Body of pancreas (tissue), 4 donors: ENCODE data around the gene TSSK1B. TPM values are rescaled to one million over a fixed set of nuclear protein-coding genes. Genes with fewer than 3 reads are reported as not detected.

ENCODE experiments used
- ATAC-seq: fragments of 150-250 bp; one replicate; pipeline ENCODE4 v1.9.1; 2016
- DNase-seq, 4 donors: peaks; one replicate each; pipeline ENCODE4 v3.0.0-alpha.2; 2019
- H3K27ac ChIP-seq, 4 donors: fragments of 200-600 bp; sonication (generic); 1 replicate in 3 of 4; 2 replicates in 1 of 4; pipeline versions ENCODE4 v1.5.1 to v1.6.1; 2016 to 2019; ENCODE audit warnings: mild to moderate bottlenecking in 1 of 4, mixed read lengths in 1 of 4, moderate library complexity in 1 of 4
- H3K27me3 ChIP-seq, 2 donors: fragments of 200-600 bp; sonication (generic); one replicate each; pipeline ENCODE4 v1.6.0; 2016; ENCODE audit warnings: mild to moderate bottlenecking in 1 of 2
- H3K36me3 ChIP-seq, 2 donors: fragments of 200-600 bp; sonication (generic); replicated peaks in 1 of 2; 2 replicates each; pipeline ENCODE4 v1.5.1; 2016; ENCODE audit warnings: low read depth in 2 of 2; ENCODE audit not compliant: insufficient read depth in 1 of 2
- H3K4me1 ChIP-seq: fragments of 200-600 bp; sonication (generic); one replicate; pipeline ENCODE4 v1.6.0; 2016
- H3K4me3 ChIP-seq, 2 donors: fragments of 200-600 bp; sonication (generic); 1 replicate in 1 of 2; 2 replicates in 1 of 2; pipeline ENCODE4 v1.5.1; 2016 to 2019
- H3K9me3 ChIP-seq, 3 donors: fragments of 200-600 bp; sonication (generic); 1 replicate in 2 of 3; 2 replicates in 1 of 3; pipeline ENCODE4 v1.5.1; 2016
- POLR2A ChIP-seq, 3 donors: fragments of 450-650 bp; IDR thresholded peaks; one replicate each; pipeline ENCODE4 v1.6.1; 2016; ENCODE audit warnings: antibody characterized with exemption in 3 of 3, mild to moderate bottlenecking in 2 of 3
- WGBS, 2 donors: methylation state at CpG; one replicate each; pipeline ENCODE4 v1.1.5; 2017; 5-methylcytosine and 5-hydroxymethylcytosine counted together
- intact Hi-C: fragments of 100-400 bp; cut with DNase I; formaldehyde crosslinking; loops from one replicate; pipeline ENCODE4 v1.15.1; 2023
- total RNA-seq, 2 donors: library from RNA; depleted of rRNA; stranded (reverse); fragments of >200 nt; gene quantifications; one replicate each; pipeline ENCODE4 v1.1.0, GENCODE V29; 2016
- TF ChIP-seq, protein P1 (sequence below), 7 experiments: fragments of 450-650 bp in 4 of 7; fragments of 200-600 bp in 3 of 7; sonication (generic) in 3 of 7; IDR thresholded peaks; one replicate each; pipeline ENCODE4 v1.5.1; 2016 to 2019; ENCODE audit warnings: antibody characterized with exemption in 7 of 7

Gene TSSK1B
- total RNA-seq, 2 donors from 2014 or later = not detected

DNA sequence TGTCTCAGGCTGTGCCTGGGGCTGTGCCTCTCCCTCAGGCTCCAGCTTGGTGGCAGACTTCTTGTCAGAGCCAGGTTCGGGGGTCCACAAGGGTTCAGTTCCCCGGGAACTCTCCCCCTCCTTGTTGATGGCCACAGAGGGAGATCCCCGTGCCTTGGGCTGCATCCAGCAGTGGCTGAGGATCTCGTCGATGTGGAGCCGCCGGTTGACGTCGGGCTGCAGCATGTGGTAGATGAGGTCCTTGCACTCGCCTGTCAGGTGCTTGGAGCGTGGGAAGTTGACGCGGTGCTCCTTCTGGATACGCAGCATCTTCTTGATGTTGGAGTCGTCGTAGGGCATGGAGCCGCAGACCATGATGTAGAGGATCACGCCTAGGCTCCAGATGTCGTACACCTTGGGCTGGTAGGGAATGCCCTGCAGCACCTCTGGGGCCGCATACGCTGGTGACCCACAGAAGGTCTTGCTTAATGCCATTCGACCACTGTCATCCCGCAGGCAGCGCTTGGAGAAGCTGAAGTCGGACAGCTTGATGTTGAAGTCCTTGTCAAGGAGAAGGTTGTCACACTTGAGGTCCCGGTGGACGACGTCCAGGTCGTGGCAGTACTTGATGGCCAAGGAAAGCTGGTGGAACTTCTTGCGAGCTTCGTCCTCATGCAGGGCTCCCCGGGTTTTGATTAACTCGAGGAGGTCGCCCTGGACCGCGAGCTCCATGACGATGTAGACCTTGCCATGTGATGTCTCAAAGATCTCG is 752 bp downstream of the TSSK1B start:
- intact Hi-C loops = no loop called here
- H3K4me1 ChIP-seq = no peaks in the 10 kb centered on the region
- TF ChIP-seq, protein P1, sequence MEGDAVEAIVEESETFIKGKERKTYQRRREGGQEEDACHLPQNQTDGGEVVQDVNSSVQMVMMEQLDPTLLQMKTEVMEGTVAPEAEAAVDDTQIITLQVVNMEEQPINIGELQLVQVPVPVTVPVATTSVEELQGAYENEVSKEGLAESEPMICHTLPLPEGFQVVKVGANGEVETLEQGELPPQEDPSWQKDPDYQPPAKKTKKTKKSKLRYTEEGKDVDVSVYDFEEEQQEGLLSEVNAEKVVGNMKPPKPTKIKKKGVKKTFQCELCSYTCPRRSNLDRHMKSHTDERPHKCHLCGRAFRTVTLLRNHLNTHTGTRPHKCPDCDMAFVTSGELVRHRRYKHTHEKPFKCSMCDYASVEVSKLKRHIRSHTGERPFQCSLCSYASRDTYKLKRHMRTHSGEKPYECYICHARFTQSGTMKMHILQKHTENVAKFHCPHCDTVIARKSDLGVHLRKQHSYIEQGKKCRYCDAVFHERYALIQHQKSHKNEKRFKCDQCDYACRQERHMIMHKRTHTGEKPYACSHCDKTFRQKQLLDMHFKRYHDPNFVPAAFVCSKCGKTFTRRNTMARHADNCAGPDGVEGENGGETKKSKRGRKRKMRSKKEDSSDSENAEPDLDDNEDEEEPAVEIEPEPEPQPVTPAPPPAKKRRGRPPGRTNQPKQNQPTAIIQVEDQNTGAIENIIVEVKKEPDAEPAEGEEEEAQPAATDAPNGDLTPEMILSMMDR (IDR thresholded peaks at IDR 0.05) = no peak
- TF ChIP-seq POLR2A (IDR thresholded peaks at IDR 0.05) = no peak
- H3K27me3 ChIP-seq = no peaks in the 10 kb centered on the region
- no peak overlapping the region for H3K4me3 ChIP-seq
- ATAC-seq = no peak
- no peaks in the 10 kb centered on the region for H3K36me3 ChIP-seq
- WGBS, 2 donors = 91 to 92% methylated on average over 26 to 37 of the region's 38 CpGs
- no peak overlapping the region for H3K27ac ChIP-seq
- DNase-seq = no peak
- no peaks in the 10 kb centered on the region for H3K9me3 ChIP-seq

DNA sequence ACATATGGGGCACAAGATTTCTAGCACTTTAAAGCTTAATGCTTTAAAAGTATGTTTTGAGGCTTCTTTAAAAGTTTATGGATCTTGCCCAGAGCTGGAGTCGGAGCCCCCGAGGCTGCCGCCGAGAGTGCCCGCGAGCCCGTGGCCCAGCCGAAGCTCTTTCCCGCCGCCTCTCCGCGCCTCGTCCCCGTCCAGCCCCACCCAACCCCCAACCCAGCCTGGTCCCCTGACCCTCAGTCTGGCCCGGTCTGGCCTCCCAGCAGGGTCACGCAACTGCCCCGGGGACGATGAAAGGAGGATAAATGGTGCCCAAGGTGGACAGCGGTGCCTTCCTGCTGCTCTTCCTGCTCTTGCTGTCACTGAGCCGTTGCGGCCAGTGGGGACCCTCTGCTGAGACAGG is 1.7 kb downstream of the TSSK1B start:
- DNase-seq = no peak
- Histone ChIP-seq H3K36me3 (no peaks in the 10 kb centered on the region), H3K4me3 (no peak overlapping the region), H3K27ac (no peak overlapping the region), H3K4me1 (no peaks in the 10 kb centered on the region), H3K27me3 (no peaks in the 10 kb centered on the region), H3K9me3 (no peaks in the 10 kb centered on the region)
- WGBS, 2 donors = 85 to 95% methylated on average over 4 to 17 of the region's 21 CpGs
- no peak for ATAC-seq
- intact Hi-C loops = no loop called here
- TF ChIP-seq POLR2A (IDR thresholded peaks at IDR 0.05) = no peak
- TF ChIP-seq, protein P1 (IDR thresholded peaks at IDR 0.05) = no peak

DNA sequence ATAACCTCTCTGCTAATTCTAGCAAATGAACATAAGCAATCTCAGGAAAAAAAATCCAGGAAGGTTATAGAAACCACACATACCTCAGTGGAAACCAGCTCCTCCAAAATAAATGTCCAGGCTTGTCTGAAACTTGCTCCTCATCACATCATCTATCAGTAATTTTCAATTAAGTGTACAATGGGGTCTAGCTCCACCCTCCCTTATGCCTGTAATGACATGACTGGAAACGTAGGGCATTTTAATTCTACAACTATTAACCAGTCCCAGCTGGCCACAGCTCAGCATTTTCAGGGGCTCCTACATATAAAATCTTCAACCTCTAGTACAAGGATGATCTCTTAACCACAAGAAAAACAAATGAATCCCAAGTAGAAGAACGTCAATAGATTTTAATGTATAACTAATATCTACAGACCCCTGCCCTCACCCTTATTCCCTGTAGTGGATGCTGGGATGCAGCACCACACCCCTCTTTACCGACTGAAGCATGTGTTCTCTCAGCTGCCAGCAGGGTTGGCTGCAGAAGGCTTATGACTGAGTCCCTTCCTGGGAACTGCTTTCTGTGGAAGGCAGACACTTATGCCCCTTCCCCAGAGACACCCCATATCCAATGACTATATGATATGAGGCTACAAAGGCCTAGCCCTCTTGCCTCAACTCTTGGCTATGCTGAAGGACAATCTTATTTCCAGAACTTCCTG is 6.8 kb downstream of the TSSK1B start:
- TF ChIP-seq, protein P1 (IDR thresholded peaks at IDR 0.05) = no peak
- TF ChIP-seq POLR2A (IDR thresholded peaks at IDR 0.05) = no peak
- no peaks in the 10 kb centered on the region for H3K27me3 ChIP-seq
- H3K4me3 ChIP-seq = no peak overlapping the region
- no peak for ATAC-seq
- 55 to 72% methylated on average over 3 of the region's 3 CpGs for WGBS, 2 donors
- no peaks in the 10 kb centered on the region for H3K36me3 ChIP-seq
- intact Hi-C loops = no loop called here
- no peak for DNase-seq
- no peak overlapping the region for H3K27ac ChIP-seq
- H3K4me1 ChIP-seq = no peaks in the 10 kb centered on the region
- no peaks in the 10 kb centered on the region for H3K9me3 ChIP-seq

DNA sequence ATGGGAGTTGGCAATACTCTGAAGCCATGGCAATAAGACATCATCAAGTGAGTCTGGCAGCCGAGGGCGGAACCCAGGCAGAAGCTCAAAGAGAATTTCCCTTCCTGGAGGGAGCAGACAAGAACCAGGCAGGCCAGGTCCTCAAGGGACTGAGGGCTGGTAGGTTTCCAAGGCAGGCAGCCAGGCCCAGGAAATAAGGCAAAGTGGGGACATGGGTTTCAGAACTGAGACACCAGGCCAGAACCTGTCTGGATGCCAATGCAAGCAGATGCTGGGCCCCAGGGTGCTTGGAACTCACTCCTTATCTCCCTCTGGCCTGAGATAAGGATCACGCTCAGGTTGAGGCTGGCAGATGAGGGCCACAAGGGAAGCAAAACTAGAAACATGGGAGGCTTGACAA is 8.9 kb downstream of the TSSK1B start:
- TF ChIP-seq, protein P1 (IDR thresholded peaks at IDR 0.05) = no peak
- TF ChIP-seq POLR2A (IDR thresholded peaks at IDR 0.05) = no peak
- intact Hi-C loops = no loop called here
- H3K4me3 ChIP-seq = no peak overlapping the region
- DNase-seq (no peak), ATAC-seq (no peak)
- H3K36me3 ChIP-seq = no peaks in the 10 kb centered on the region
- H3K9me3 ChIP-seq = no peaks in the 10 kb centered on the region
- no peak overlapping the region for H3K27ac ChIP-seq
- no peaks in the 10 kb centered on the region for H3K4me1 ChIP-seq
- 83 to 84% methylated on average over 3 of the region's 3 CpGs for WGBS, 2 donors
- H3K27me3 ChIP-seq = no peaks in the 10 kb centered on the region
